Retinal pigment epithelial cell (primary cell): ENCODE data around the gene CAPZB.
A peak's percentile ranks its signal among the peaks of the same experiment; 100 is the strongest.

Experiments
- DNase-seq: peaks from one replicate; pipeline ENCODE4 v3.0.0-alpha.2; 2010; ENCODE audit warnings: low read depth
- H3K4me3 ChIP-seq: 2 replicates; pipeline ENCODE4 v1.5.1; 2011; ENCODE audit warnings: mild to moderate bottlenecking, low read length, control low read depth, moderate library complexity
- CTCF ChIP-seq: conservative IDR thresholded peaks from 2 replicates; pipeline ENCODE4 v1.5.1; 2011; ENCODE audit warnings: low read depth, low read length, control low read depth, inconsistent platforms

Gene CAPZB

GRCh38 chr1:19397217-19397945, 88.0 kb downstream of the CAPZB start:
- TF ChIP-seq CTCF = no peak
- H3K4me3 ChIP-seq = no peak overlapping the region
- no peak for DNase-seq

DNA sequence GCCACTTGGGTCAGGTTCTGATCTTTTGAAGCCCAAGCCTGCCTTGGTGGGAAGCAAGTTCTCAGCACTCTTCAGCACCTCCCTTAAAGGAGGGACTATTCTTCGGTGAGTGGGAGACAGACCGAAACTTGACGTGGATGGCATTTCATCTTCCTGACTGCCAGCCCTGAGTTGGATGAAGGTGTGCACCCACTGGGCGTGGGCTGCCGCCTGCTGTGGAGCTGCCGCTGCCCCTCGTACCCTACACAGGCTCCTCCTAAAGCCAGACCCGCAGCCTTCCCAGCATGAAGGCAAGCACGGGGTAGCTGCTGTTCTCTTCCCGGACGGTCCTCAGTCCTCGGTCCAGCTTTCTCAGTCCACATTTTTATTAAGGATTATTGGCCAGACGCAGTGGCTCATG, 89.1 kb downstream of the CAPZB start:
- TF ChIP-seq CTCF = no peak
- no peak for DNase-seq
- H3K4me3 ChIP-seq = no peak overlapping the region

DNA sequence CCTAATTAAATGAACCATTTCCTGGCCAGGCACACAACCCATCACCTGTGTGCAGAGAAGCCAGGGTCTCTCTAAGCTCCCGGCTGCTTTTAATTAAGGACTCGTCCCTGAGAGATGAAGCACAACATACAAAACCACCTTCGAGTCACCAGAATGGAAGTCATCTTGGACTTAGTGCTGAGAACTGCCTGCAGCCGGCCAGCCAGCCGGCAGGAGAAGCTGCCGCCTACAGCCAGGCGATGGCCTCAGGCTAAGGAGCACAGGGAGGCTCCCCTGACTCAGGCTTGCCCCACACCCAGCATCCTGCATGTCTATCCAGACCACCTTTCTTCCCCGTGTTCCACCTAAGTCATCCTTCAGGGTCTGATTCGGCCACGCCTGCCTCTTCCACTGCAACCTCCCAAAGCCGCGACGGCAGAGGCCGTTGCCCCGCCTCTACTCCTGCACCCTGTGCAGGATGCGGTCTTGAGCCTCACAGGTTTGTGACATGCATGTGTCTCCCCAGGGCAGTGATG, 89.6 kb downstream of the CAPZB start:
- TF ChIP-seq CTCF = no peak
- H3K4me3 ChIP-seq = no peak overlapping the region
- DNase-seq = no peak

- no peak for DNase-seq
- no peak overlapping the region for H3K4me3 ChIP-seq
- TF ChIP-seq CTCF = no peak
Measured at GRCh38 chr1:19393046-19393445, 92.3 kb downstream of the CAPZB start.

- TF ChIP-seq CTCF = no peak
- DNase-seq = no peak
- H3K4me3 ChIP-seq = no peak overlapping the region
Measured at GRCh38 chr1:19392221-19392620, 93.1 kb downstream of the CAPZB start.

GRCh38 chr1:19391596-19391981, 93.8 kb downstream of the CAPZB start:
- H3K4me3 ChIP-seq = no peak overlapping the region
- no peak for DNase-seq
- no peak for TF ChIP-seq CTCF

DNA sequence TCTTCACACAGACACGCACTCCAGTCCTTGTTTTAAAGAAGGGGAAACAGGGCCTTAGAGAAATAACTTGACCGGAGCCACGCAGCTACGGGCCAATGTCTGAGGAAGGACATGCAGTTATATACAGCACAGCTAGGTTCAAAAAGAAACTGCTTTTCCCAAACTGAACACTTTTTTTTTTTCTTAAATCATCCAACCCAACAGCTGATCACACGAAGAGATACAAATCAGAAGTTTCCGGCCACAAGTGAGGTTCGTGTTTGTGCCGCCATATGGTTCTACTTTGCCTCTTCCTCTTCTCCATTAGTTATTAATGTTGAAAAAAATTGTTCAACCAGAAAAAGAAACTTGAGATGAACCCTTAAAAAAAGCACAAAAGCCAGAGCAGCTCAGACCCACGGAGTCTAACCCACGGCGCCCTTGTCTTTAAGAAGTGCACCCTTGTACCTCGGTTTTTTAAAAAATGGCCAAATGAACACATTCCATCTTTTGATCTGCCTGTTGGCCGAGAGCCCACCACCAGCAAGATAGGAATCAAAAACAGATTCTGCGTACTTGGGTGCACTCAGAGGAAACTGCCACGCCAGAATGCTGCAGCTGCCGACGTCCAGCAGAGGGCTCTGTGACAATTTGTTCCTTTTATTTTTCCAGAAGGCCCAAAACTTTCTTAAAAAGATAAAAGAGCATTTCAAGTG, 94.3 kb downstream of the CAPZB start:
- no peak overlapping the region for H3K4me3 ChIP-seq
- peak; percentile 90 for TF ChIP-seq CTCF

More for the DNA sequence above, 94.3 kb downstream of the CAPZB start:
- DNase-seq = no peak
